ENCODE data around the gene COG5. TPM values are rescaled to one million over a fixed set of nuclear protein-coding genes. Genes with fewer than 3 reads are reported as not detected.

The COG5 gene
- total RNA-seq, 2 experiments from 2014 or later, result 40.9 to 60.2 TPM

GRCh38 chr7:107559864-107560263, 3.9 kb downstream of the COG5 start:
- TF ChIP-seq, protein P1, sequence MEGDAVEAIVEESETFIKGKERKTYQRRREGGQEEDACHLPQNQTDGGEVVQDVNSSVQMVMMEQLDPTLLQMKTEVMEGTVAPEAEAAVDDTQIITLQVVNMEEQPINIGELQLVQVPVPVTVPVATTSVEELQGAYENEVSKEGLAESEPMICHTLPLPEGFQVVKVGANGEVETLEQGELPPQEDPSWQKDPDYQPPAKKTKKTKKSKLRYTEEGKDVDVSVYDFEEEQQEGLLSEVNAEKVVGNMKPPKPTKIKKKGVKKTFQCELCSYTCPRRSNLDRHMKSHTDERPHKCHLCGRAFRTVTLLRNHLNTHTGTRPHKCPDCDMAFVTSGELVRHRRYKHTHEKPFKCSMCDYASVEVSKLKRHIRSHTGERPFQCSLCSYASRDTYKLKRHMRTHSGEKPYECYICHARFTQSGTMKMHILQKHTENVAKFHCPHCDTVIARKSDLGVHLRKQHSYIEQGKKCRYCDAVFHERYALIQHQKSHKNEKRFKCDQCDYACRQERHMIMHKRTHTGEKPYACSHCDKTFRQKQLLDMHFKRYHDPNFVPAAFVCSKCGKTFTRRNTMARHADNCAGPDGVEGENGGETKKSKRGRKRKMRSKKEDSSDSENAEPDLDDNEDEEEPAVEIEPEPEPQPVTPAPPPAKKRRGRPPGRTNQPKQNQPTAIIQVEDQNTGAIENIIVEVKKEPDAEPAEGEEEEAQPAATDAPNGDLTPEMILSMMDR (conservative IDR thresholded peaks at IDR 0.05; ENCODE audit: low read length), result no peak
- no peak for TF ChIP-seq EZH2phosphoT487 (IDR thresholded peaks at IDR 0.05; ENCODE audit: borderline replicate concordance, low read depth, low read length)
- DNase-seq (ENCODE audit: low spot score), result no peak
- intact Hi-C loops (cut with micrococcal nuclease; ENCODE audit: unreplicated experiment), result loop anchor here (5.0 kb wide), 1 partner anchor 693 kb away; the partner anchor contains the start of gene PIK3CG
- BruUV-seq (replicated peaks), result no TSS peak
- peak overlapping the region; percentile 86 for H3K4me2 ChIP-seq (ENCODE audit: low read length)
- ChIA-PET CTCF (ENCODE audit: unreplicated experiment) (no interaction called here), POLR2A (interaction anchor here (0.6 kb wide), 1 partner anchor 1016 kb away, joined by 3 read pairs; no protein-coding TSS in a partner anchor)
- H3K9me2 ChIP-seq (ENCODE audit: insufficient read depth, low read length), result no peaks in the 10 kb centered on the region
- H3K27ac ChIP-seq (ENCODE audit: low read depth, low read length, poor library complexity, severe bottlenecking), result no peak overlapping the region
- no peak overlapping the region for H3K4me3 ChIP-seq (ENCODE audit: low read depth, low read length, poor library complexity, severe bottlenecking)
- H4K20me1 ChIP-seq (ENCODE audit: insufficient read depth, low read length), result peaks cover 7% of the 10 kb centered on the region; the same call in 1 of the 2 replicates
- H3K36me3 ChIP-seq (ENCODE audit: insufficient read depth, low read length), result peaks cover 34% of the 10 kb centered on the region
- H3K4me1 ChIP-seq (ENCODE audit: insufficient read depth, low read length, poor library complexity, severe bottlenecking), result peaks cover 44% of the 10 kb centered on the region
- H2AFZ ChIP-seq (ENCODE audit: low read length), result no peak overlapping the region
- no peaks in the 10 kb centered on the region for H3K9me3 ChIP-seq (ENCODE audit: low read length)
- H3K79me2 ChIP-seq (ENCODE audit: insufficient read depth, low read depth, low read length), result peaks cover 54% of the 10 kb centered on the region

- BruUV-seq (replicated peaks), result no TSS peak
- CTCF ChIA-PET (ENCODE audit: unreplicated experiment), result no interaction called here
Observed at GRCh38 chr7:107555893-107556292, 7.8 kb downstream of the COG5 start.

GRCh38 chr7:107551936-107552335, 11.8 kb downstream of the COG5 start:
- Histone ChIP-seq H3K36me3 (ENCODE audit: insufficient read depth, low read length) (peaks cover 90% of the 10 kb centered on the region), H3K79me2 (ENCODE audit: insufficient read depth, low read depth, low read length) (no peaks in the 10 kb centered on the region)

More at GRCh38 chr7:107555893-107556292, 7.8 kb downstream of the COG5 start:
- H3K27ac ChIP-seq (ENCODE audit: low read depth, low read length, poor library complexity, severe bottlenecking), result no peak overlapping the region
- POLR2A ChIA-PET, result interaction anchor here (0.6 to 0.8 kb wide), 2 partner anchors 16 to 326 kb away, joined by 3 to 4 read pairs; no protein-coding TSS in a partner anchor
- H2AFZ ChIP-seq (ENCODE audit: low read length), result no peak overlapping the region
- H3K79me2 ChIP-seq (ENCODE audit: insufficient read depth, low read depth, low read length), result peaks cover 22% of the 10 kb centered on the region
- TF ChIP-seq EZH2phosphoT487 (IDR thresholded peaks at IDR 0.05; ENCODE audit: borderline replicate concordance, low read depth, low read length), result no peak
- TF ChIP-seq, protein P1 (conservative IDR thresholded peaks at IDR 0.05; ENCODE audit: low read length), result no peak
- no peak overlapping the region for H3K4me3 ChIP-seq (ENCODE audit: low read depth, low read length, poor library complexity, severe bottlenecking)
- intact Hi-C loops (cut with micrococcal nuclease; ENCODE audit: unreplicated experiment), result no loop called here
- H3K9me3 ChIP-seq (ENCODE audit: low read length), result no peaks in the 10 kb centered on the region
- no peaks in the 10 kb centered on the region for H3K9me2 ChIP-seq (ENCODE audit: insufficient read depth, low read length)
- H4K20me1 ChIP-seq (ENCODE audit: insufficient read depth, low read length), result no peaks in the 10 kb centered on the region; the same call in 1 of the 2 replicates
- DNase-seq (ENCODE audit: low spot score), result no peak
- peaks cover 68% of the 10 kb centered on the region for H3K36me3 ChIP-seq (ENCODE audit: insufficient read depth, low read length)
- H3K4me1 ChIP-seq (ENCODE audit: insufficient read depth, low read length, poor library complexity, severe bottlenecking), result peaks cover 20% of the 10 kb centered on the region
- H3K4me2 ChIP-seq (ENCODE audit: low read length), result no peak overlapping the region

More at GRCh38 chr7:107551936-107552335, 11.8 kb downstream of the COG5 start:
- DNase-seq (ENCODE audit: low spot score), result no peak
- no peaks in the 10 kb centered on the region for H3K9me2 ChIP-seq (ENCODE audit: insufficient read depth, low read length)
- no TSS peak for BruUV-seq (replicated peaks)
- H3K27ac ChIP-seq (ENCODE audit: low read depth, low read length, poor library complexity, severe bottlenecking), result no peak overlapping the region
- H3K4me1 ChIP-seq (ENCODE audit: insufficient read depth, low read length, poor library complexity, severe bottlenecking), result no peaks in the 10 kb centered on the region
- intact Hi-C loops (cut with micrococcal nuclease; ENCODE audit: unreplicated experiment), result no loop called here
- TF ChIP-seq EZH2phosphoT487 (IDR thresholded peaks at IDR 0.05; ENCODE audit: borderline replicate concordance, low read depth, low read length), result no peak
- TF ChIP-seq, protein P1 (conservative IDR thresholded peaks at IDR 0.05; ENCODE audit: low read length), result no peak
- H2AFZ ChIP-seq (ENCODE audit: low read length), result no peak overlapping the region
- no peak overlapping the region for H3K4me2 ChIP-seq (ENCODE audit: low read length)
- ChIA-PET CTCF (ENCODE audit: unreplicated experiment) (no interaction called here), POLR2A (interaction anchor here (0.6 to 0.8 kb wide), 2 partner anchors 9 to 10 kb away, joined by 3 read pairs; no protein-coding TSS in a partner anchor)
- no peaks in the 10 kb centered on the region for H3K9me3 ChIP-seq (ENCODE audit: low read length)
- no peaks in the 10 kb centered on the region for H4K20me1 ChIP-seq (ENCODE audit: insufficient read depth, low read length)
- no peak overlapping the region for H3K4me3 ChIP-seq (ENCODE audit: low read depth, low read length, poor library complexity, severe bottlenecking)

Data from OCI-LY7 (cell line).